Hepatocyte (in vitro differentiated cells): ENCODE measurements around the gene STPG1. TPM values are rescaled to one million over a fixed set of nuclear protein-coding genes. Genes with fewer than 3 reads are reported as not detected.

Source experiments
- DNase-seq: peaks from one replicate; pipeline ENCODE4 v3.0.0-alpha.2; 2016; ENCODE audit warnings: low spot score
- H2AFZ ChIP-seq: fragments of 200-600 bp; sonication (generic); 2 replicates; pipeline ENCODE4 v1.6.0; 2016; ENCODE audit warnings: antibody characterized with exemption, mild to moderate bottlenecking
- H3K27ac ChIP-seq: fragments of 200-600 bp; sonication (generic); 2 replicates; pipeline ENCODE4 v1.5.1; 2016; ENCODE audit warnings: mild to moderate bottlenecking
- H3K27me3 ChIP-seq: fragments of 200-600 bp; sonication (generic); 2 replicates; pipeline ENCODE4 v1.6.1; 2016
- H3K36me3 ChIP-seq: fragments of 200-600 bp; sonication (generic); replicated peaks from 2 replicates; pipeline ENCODE4 v1.5.1; 2016; ENCODE audit warnings: low read depth; ENCODE audit not compliant: insufficient read depth
- H3K4me1 ChIP-seq: fragments of 200-600 bp; sonication (generic); 2 replicates; pipeline ENCODE4 v1.5.1; 2016; ENCODE audit warnings: mild to moderate bottlenecking, moderate library complexity; ENCODE audit not compliant: insufficient read depth
- H3K4me2 ChIP-seq: fragments of 200-600 bp; sonication (generic); 2 replicates; pipeline ENCODE4 v1.6.0; 2016
- H3K4me3 ChIP-seq: fragments of 200-600 bp; sonication (generic); 2 replicates; pipeline ENCODE4 v1.5.1; 2016; ENCODE audit warnings: mild to moderate bottlenecking
- H3K79me2 ChIP-seq: fragments of 200-600 bp; sonication (generic); 2 replicates; pipeline ENCODE4 v1.6.0; 2017; ENCODE audit warnings: mild to moderate bottlenecking
- H3K9me2 ChIP-seq: fragments of 200-600 bp; sonication (generic); replicated peaks from 2 replicates; pipeline ENCODE4 v1.6.0; 2017; ENCODE audit warnings: mild to moderate bottlenecking; ENCODE audit not compliant: insufficient read depth
- H3K9me3 ChIP-seq: fragments of 200-600 bp; sonication (generic); 2 replicates; pipeline ENCODE4 v1.5.1; 2016; ENCODE audit warnings: low read depth, mild to moderate bottlenecking
- H4K20me1 ChIP-seq: fragments of 200-600 bp; sonication (generic); 2 replicates; pipeline ENCODE4 v1.6.0; 2016; ENCODE audit warnings: mild to moderate bottlenecking; ENCODE audit not compliant: insufficient read depth, poor library complexity, severe bottlenecking
- CTCF ChIP-seq: fragments of 200-600 bp; sonication (generic); IDR thresholded peaks from 2 replicates; pipeline ENCODE4 v1.5.1; 2016; ENCODE audit warnings: antibody characterized with exemption, mild to moderate bottlenecking; ENCODE audit not compliant: poor library complexity
- EZH2 ChIP-seq: fragments of 200-600 bp; sonication (generic); IDR thresholded peaks from 2 replicates; pipeline ENCODE4 v1.6.1; 2016; ENCODE audit warnings: antibody characterized with exemption, mild to moderate bottlenecking, borderline replicate concordance
- EZH2phosphoT487 ChIP-seq: fragments of 200-600 bp; sonication (generic); IDR thresholded peaks from one replicate; pipeline ENCODE4 v1.6.1; 2018; ENCODE audit warnings: antibody characterized with exemption, mild to moderate bottlenecking, low read depth, moderate library complexity; ENCODE audit not compliant: unreplicated experiment, severe bottlenecking
- WGBS: methylation state at CpG from one replicate; pipeline ENCODE4 v1.1.6; 2016; ENCODE audit warnings: low lambda C conversion rate; ENCODE audit errors: missing lambda C conversion rate; 5-methylcytosine and 5-hydroxymethylcytosine counted together
- polyA plus RNA-seq: library from polyadenylated mRNA; unstranded; fragments of >200 nt; fragmentation: Nextera tagmentation; extraction: Ambion mirVana; gene quantifications from 2 replicates; pipeline ENCODE4 v1.2.1, GENCODE V29; 2016
- total RNA-seq: library from RNA; depleted of rRNA; stranded (reverse); fragments of >200 nt; gene quantifications from 2 replicates; pipeline ENCODE4 v1.2.3, GENCODE V29; 2014

The STPG1 gene
- total and polyA plus RNA-seq, 2 experiments from 2014 or later: 3.5 to 4.3 TPM

GRCh38 chr1:24443241-24443656, 29.7 kb upstream of the STPG1 start:
- Histone ChIP-seq H4K20me1 (no peaks in the 10 kb centered on the region), H3K4me2 (no peak overlapping the region), H3K9me2 (no peaks in the 10 kb centered on the region), H3K27me3 (no peaks in the 10 kb centered on the region), H2AFZ (no peak overlapping the region), H3K36me3 (no peaks in the 10 kb centered on the region), H3K4me3 (no peak overlapping the region), H3K9me3 (no peaks in the 10 kb centered on the region), H3K4me1 (no peaks in the 10 kb centered on the region), H3K79me2 (no peaks in the 10 kb centered on the region), H3K27ac (no peak overlapping the region)
- 53% methylated on average over 2 of the region's 2 CpGs for WGBS
- TF ChIP-seq EZH2 (no peak), EZH2phosphoT487 (no peak), CTCF (no peak)
- no peak for DNase-seq

GRCh38 chr1:24442764-24443163, 29.2 kb upstream of the STPG1 start:
- H2AFZ ChIP-seq: no peak overlapping the region
- no peaks in the 10 kb centered on the region for H3K4me1 ChIP-seq
- H3K27me3 ChIP-seq: no peaks in the 10 kb centered on the region
- H3K4me3 ChIP-seq: no peak overlapping the region
- no peak for DNase-seq
- H4K20me1 ChIP-seq: no peaks in the 10 kb centered on the region
- H3K36me3 ChIP-seq: no peaks in the 10 kb centered on the region
- H3K9me3 ChIP-seq: no peaks in the 10 kb centered on the region
- H3K27ac ChIP-seq: no peak overlapping the region
- TF ChIP-seq EZH2phosphoT487 (no peak), CTCF (no peak), EZH2 (no peak)
- no peak overlapping the region for H3K4me2 ChIP-seq
- no peaks in the 10 kb centered on the region for H3K9me2 ChIP-seq
- H3K79me2 ChIP-seq: no peaks in the 10 kb centered on the region

- Histone ChIP-seq H3K9me3 (no peaks in the 10 kb centered on the region), H3K36me3 (no peaks in the 10 kb centered on the region), H3K9me2 (no peaks in the 10 kb centered on the region), H3K4me2 (no peak overlapping the region), H3K4me3 (no peak overlapping the region), H2AFZ (no peak overlapping the region), H3K27ac (no peak overlapping the region), H3K4me1 (no peaks in the 10 kb centered on the region), H4K20me1 (no peaks in the 10 kb centered on the region), H3K79me2 (no peaks in the 10 kb centered on the region), H3K27me3 (no peaks in the 10 kb centered on the region)
- DNase-seq: no peak
- no peak for TF ChIP-seq EZH2
- TF ChIP-seq EZH2phosphoT487: no peak
- no peak for TF ChIP-seq CTCF
- 95% methylated on average over 14 of the region's 14 CpGs for WGBS
Observed at GRCh38 chr1:24441996-24442668, 28.6 kb upstream of the STPG1 start.

GRCh38 chr1:24441480-24441879, 27.9 kb upstream of the STPG1 start:
- TF ChIP-seq CTCF (no peak), EZH2phosphoT487 (no peak), EZH2 (no peak)
- no peaks in the 10 kb centered on the region for H3K9me2 ChIP-seq
- 86% methylated on average over 7 of the region's 7 CpGs for WGBS
- H4K20me1 ChIP-seq: no peaks in the 10 kb centered on the region
- H3K9me3 ChIP-seq: no peaks in the 10 kb centered on the region
- H3K79me2 ChIP-seq: no peaks in the 10 kb centered on the region
- H3K4me2 ChIP-seq: no peak overlapping the region
- H3K27ac ChIP-seq: no peak overlapping the region
- no peak for DNase-seq
- H3K27me3 ChIP-seq: no peaks in the 10 kb centered on the region
- no peaks in the 10 kb centered on the region for H3K36me3 ChIP-seq
- no peaks in the 10 kb centered on the region for H3K4me1 ChIP-seq
- no peak overlapping the region for H2AFZ ChIP-seq
- H3K4me3 ChIP-seq: no peak overlapping the region
